ENCODE results near the gene GRB2. TPM values are rescaled to one million over a fixed set of nuclear protein-coding genes. Genes with fewer than 3 reads are reported as not detected.

GRB2 gene
- total RNA-seq, 1 experiment from 2014 or later, result 106 TPM

- H3K4me1 ChIP-seq (ENCODE audit: low read length), result peaks cover 90% of the 10 kb centered on the region
- no peaks in the 10 kb centered on the region for H3K9me2 ChIP-seq (replicated peaks; ENCODE audit: insufficient read depth, low read length)
- no peak overlapping the region for H3K4me3 ChIP-seq (ENCODE audit: low read length)
- peak overlapping the region; percentile 90; the same call in 1 of the 2 replicates for H3K27ac ChIP-seq (ENCODE audit: low read length)
- H3K4me2 ChIP-seq (ENCODE audit: low read depth, low read length, poor library complexity, severe bottlenecking), result no peak overlapping the region
- no peak overlapping the region for H3K9ac ChIP-seq (ENCODE audit: low read length)
- no peak overlapping the region for H2AFZ ChIP-seq (ENCODE audit: low read length)
- peaks cover 11% of the 10 kb centered on the region; the same call in 1 of the 2 replicates for H4K20me1 ChIP-seq (ENCODE audit: insufficient read depth, low read depth, low read length)
- no peak for DNase-seq
- H3K36me3 ChIP-seq (ENCODE audit: insufficient read depth, low read length), result no peaks in the 10 kb centered on the region
- H3K79me2 ChIP-seq (ENCODE audit: low read length), result peaks cover 85% of the 10 kb centered on the region
- H3K27me3 ChIP-seq (ENCODE audit: low read length), result no peaks in the 10 kb centered on the region
- H3K9me3 ChIP-seq (ENCODE audit: low read length), result no peaks in the 10 kb centered on the region
These were observed 63.5 kb downstream of the GRB2 start for GRCh38 chr17:75341784-75342486.

- Histone ChIP-seq H3K27me3 (ENCODE audit: low read length) (no peaks in the 10 kb centered on the region), H3K27ac (ENCODE audit: low read length) (peak overlapping the region; percentile 44; the same call in 1 of the 2 replicates), H3K4me2 (ENCODE audit: low read depth, low read length, poor library complexity, severe bottlenecking) (no peak overlapping the region)
These were observed 64.8 kb downstream of the GRB2 start for GRCh38 chr17:75340631-75341030.

GRCh38 chr17:75339971-75340370 lies 65.5 kb downstream of the GRB2 start:
- no peak overlapping the region for H3K4me2 ChIP-seq (ENCODE audit: low read depth, low read length, poor library complexity, severe bottlenecking)
- H3K4me3 ChIP-seq (ENCODE audit: low read length), result no peak overlapping the region
- 0 out of 2 replicates have a peak, but pooled peaks cover 11% of the 10 kb centered on the region for H4K20me1 ChIP-seq (ENCODE audit: insufficient read depth, low read depth, low read length)
- H3K9me3 ChIP-seq (ENCODE audit: low read length), result no peaks in the 10 kb centered on the region
- no peaks in the 10 kb centered on the region for H3K27me3 ChIP-seq (ENCODE audit: low read length)
- peaks cover 71% of the 10 kb centered on the region for H3K4me1 ChIP-seq (ENCODE audit: low read length)
- H3K27ac ChIP-seq (ENCODE audit: low read length), result peak overlapping the region; percentile 44; the same call in 1 of the 2 replicates
- DNase-seq, result no peak
- H3K36me3 ChIP-seq (ENCODE audit: insufficient read depth, low read length), result no peaks in the 10 kb centered on the region
- no peak overlapping the region for H3K9ac ChIP-seq (ENCODE audit: low read length)
- H3K9me2 ChIP-seq (replicated peaks; ENCODE audit: insufficient read depth, low read length), result no peaks in the 10 kb centered on the region
- peaks cover 90% of the 10 kb centered on the region for H3K79me2 ChIP-seq (ENCODE audit: low read length)
- no peak overlapping the region for H2AFZ ChIP-seq (ENCODE audit: low read length)

More at GRCh38 chr17:75340631-75341030, 64.8 kb downstream of the GRB2 start:
- H2AFZ ChIP-seq (ENCODE audit: low read length), result no peak overlapping the region
- H3K4me1 ChIP-seq (ENCODE audit: low read length), result peaks cover 78% of the 10 kb centered on the region
- no peak overlapping the region for H3K4me3 ChIP-seq (ENCODE audit: low read length)
- H3K9me3 ChIP-seq (ENCODE audit: low read length), result no peaks in the 10 kb centered on the region
- H3K9me2 ChIP-seq (replicated peaks; ENCODE audit: insufficient read depth, low read length), result no peaks in the 10 kb centered on the region
- H4K20me1 ChIP-seq (ENCODE audit: insufficient read depth, low read depth, low read length), result 0 out of 2 replicates have a peak, but pooled peaks cover 6% of the 10 kb centered on the region
- no peak overlapping the region for H3K9ac ChIP-seq (ENCODE audit: low read length)
- no peaks in the 10 kb centered on the region for H3K36me3 ChIP-seq (ENCODE audit: insufficient read depth, low read length)
- DNase-seq, result no peak
- peaks cover 90% of the 10 kb centered on the region for H3K79me2 ChIP-seq (ENCODE audit: low read length)

GRCh38 chr17:75338335-75338734 lies 67.1 kb downstream of the GRB2 start:
- Histone ChIP-seq H3K27ac (ENCODE audit: low read length) (peak overlapping the region; percentile 76), H3K9ac (ENCODE audit: low read length) (peak overlapping the region; percentile 33; the same call in 1 of the 2 replicates), H3K79me2 (ENCODE audit: low read length) (peaks cover 91% of the 10 kb centered on the region), H3K4me1 (ENCODE audit: low read length) (peaks cover 55% of the 10 kb centered on the region), H3K4me2 (ENCODE audit: low read depth, low read length, poor library complexity, severe bottlenecking) (peak overlapping the region; percentile 28), H3K9me3 (ENCODE audit: low read length) (no peaks in the 10 kb centered on the region), H3K4me3 (ENCODE audit: low read length) (no peak overlapping the region), H3K9me2 (replicated peaks; ENCODE audit: insufficient read depth, low read length) (no peaks in the 10 kb centered on the region), H2AFZ (ENCODE audit: low read length) (no peak overlapping the region), H3K36me3 (ENCODE audit: insufficient read depth, low read length) (no peaks in the 10 kb centered on the region), H3K27me3 (ENCODE audit: low read length) (no peaks in the 10 kb centered on the region), H4K20me1 (ENCODE audit: insufficient read depth, low read depth, low read length) (0 out of 2 replicates have a peak, but pooled peaks cover 18% of the 10 kb centered on the region)
- DNase-seq, result no peak

GRCh38 chr17:75335315-75335714 lies 70.2 kb downstream of the GRB2 start:
- peaks cover 6% of the 10 kb centered on the region; the same call in 1 of the 2 replicates for H3K36me3 ChIP-seq (ENCODE audit: insufficient read depth, low read length)
- no peaks in the 10 kb centered on the region for H3K9me3 ChIP-seq (ENCODE audit: low read length)
- DNase-seq, result no peak
- H3K27ac ChIP-seq (ENCODE audit: low read length), result no peak overlapping the region
- no peak overlapping the region for H3K9ac ChIP-seq (ENCODE audit: low read length)
- H3K4me1 ChIP-seq (ENCODE audit: low read length), result peaks cover 28% of the 10 kb centered on the region
- peaks cover 18% of the 10 kb centered on the region; the same call in 1 of the 2 replicates for H4K20me1 ChIP-seq (ENCODE audit: insufficient read depth, low read depth, low read length)
- peaks cover 90% of the 10 kb centered on the region for H3K79me2 ChIP-seq (ENCODE audit: low read length)
- no peak overlapping the region for H2AFZ ChIP-seq (ENCODE audit: low read length)
- no peak overlapping the region for H3K4me2 ChIP-seq (ENCODE audit: low read depth, low read length, poor library complexity, severe bottlenecking)
- H3K27me3 ChIP-seq (ENCODE audit: low read length), result no peaks in the 10 kb centered on the region
- H3K9me2 ChIP-seq (replicated peaks; ENCODE audit: insufficient read depth, low read length), result no peaks in the 10 kb centered on the region
- no peak overlapping the region for H3K4me3 ChIP-seq (ENCODE audit: low read length)

GRCh38 chr17:75334723-75335122 lies 70.8 kb downstream of the GRB2 start:
- H3K9me3 ChIP-seq (ENCODE audit: low read length), result no peaks in the 10 kb centered on the region
- no peak overlapping the region for H3K9ac ChIP-seq (ENCODE audit: low read length)
- no peak overlapping the region for H2AFZ ChIP-seq (ENCODE audit: low read length)
- no peaks in the 10 kb centered on the region for H3K27me3 ChIP-seq (ENCODE audit: low read length)
- DNase-seq, result no peak
- no peak overlapping the region for H3K4me2 ChIP-seq (ENCODE audit: low read depth, low read length, poor library complexity, severe bottlenecking)
- peaks cover 89% of the 10 kb centered on the region for H3K79me2 ChIP-seq (ENCODE audit: low read length)
- peaks cover 6% of the 10 kb centered on the region; the same call in 1 of the 2 replicates for H3K36me3 ChIP-seq (ENCODE audit: insufficient read depth, low read length)
- H3K4me3 ChIP-seq (ENCODE audit: low read length), result no peak overlapping the region
- peaks cover 18% of the 10 kb centered on the region; the same call in 1 of the 2 replicates for H4K20me1 ChIP-seq (ENCODE audit: insufficient read depth, low read depth, low read length)
- peaks cover 22% of the 10 kb centered on the region for H3K4me1 ChIP-seq (ENCODE audit: low read length)
- no peaks in the 10 kb centered on the region for H3K9me2 ChIP-seq (replicated peaks; ENCODE audit: insufficient read depth, low read length)
- H3K27ac ChIP-seq (ENCODE audit: low read length), result no peak overlapping the region

GRCh38 chr17:75331671-75332070 lies 73.8 kb downstream of the GRB2 start:
- Histone ChIP-seq H3K27ac (ENCODE audit: low read length) (no peak overlapping the region), H3K4me3 (ENCODE audit: low read length) (no peak overlapping the region), H3K9me2 (replicated peaks; ENCODE audit: insufficient read depth, low read length) (no peaks in the 10 kb centered on the region), H3K4me1 (ENCODE audit: low read length) (no peaks in the 10 kb centered on the region), H3K9ac (ENCODE audit: low read length) (no peak overlapping the region), H4K20me1 (ENCODE audit: insufficient read depth, low read depth, low read length) (peaks cover 21% of the 10 kb centered on the region; the same call in 1 of the 2 replicates), H3K27me3 (ENCODE audit: low read length) (no peaks in the 10 kb centered on the region), H3K79me2 (ENCODE audit: low read length) (peaks cover 80% of the 10 kb centered on the region), H2AFZ (ENCODE audit: low read length) (no peak overlapping the region), H3K36me3 (ENCODE audit: insufficient read depth, low read length) (peaks cover 6% of the 10 kb centered on the region; the same call in 1 of the 2 replicates), H3K9me3 (ENCODE audit: low read length) (no peaks in the 10 kb centered on the region), H3K4me2 (ENCODE audit: low read depth, low read length, poor library complexity, severe bottlenecking) (no peak overlapping the region)
- DNase-seq, result no peak

- Histone ChIP-seq H3K4me2 (ENCODE audit: low read depth, low read length, poor library complexity, severe bottlenecking) (no peak overlapping the region), H3K9ac (ENCODE audit: low read length) (no peak overlapping the region), H4K20me1 (ENCODE audit: insufficient read depth, low read depth, low read length) (peaks cover 9% of the 10 kb centered on the region; the same call in 1 of the 2 replicates), H3K36me3 (ENCODE audit: insufficient read depth, low read length) (peaks cover 6% of the 10 kb centered on the region; the same call in 1 of the 2 replicates), H3K9me3 (ENCODE audit: low read length) (no peaks in the 10 kb centered on the region), H3K27ac (ENCODE audit: low read length) (no peak overlapping the region), H2AFZ (ENCODE audit: low read length) (no peak overlapping the region), H3K4me3 (ENCODE audit: low read length) (no peak overlapping the region), H3K79me2 (ENCODE audit: low read length) (peaks cover 55% of the 10 kb centered on the region), H3K4me1 (ENCODE audit: low read length) (peaks cover 9% of the 10 kb centered on the region), H3K9me2 (replicated peaks; ENCODE audit: insufficient read depth, low read length) (no peaks in the 10 kb centered on the region), H3K27me3 (ENCODE audit: low read length) (no peaks in the 10 kb centered on the region)
- DNase-seq, result no peak
These were observed 77.7 kb downstream of the GRB2 start for GRCh38 chr17:75327757-75328156.

Data from Karpas-422 (cell line).